ENCODE measurements around the gene P3R3URF. TPM values are rescaled to one million over a fixed set of nuclear protein-coding genes. Genes with fewer than 3 reads are reported as not detected.

The P3R3URF gene
- total RNA-seq, 1 donor from 2014 or later = not detected

DNA sequence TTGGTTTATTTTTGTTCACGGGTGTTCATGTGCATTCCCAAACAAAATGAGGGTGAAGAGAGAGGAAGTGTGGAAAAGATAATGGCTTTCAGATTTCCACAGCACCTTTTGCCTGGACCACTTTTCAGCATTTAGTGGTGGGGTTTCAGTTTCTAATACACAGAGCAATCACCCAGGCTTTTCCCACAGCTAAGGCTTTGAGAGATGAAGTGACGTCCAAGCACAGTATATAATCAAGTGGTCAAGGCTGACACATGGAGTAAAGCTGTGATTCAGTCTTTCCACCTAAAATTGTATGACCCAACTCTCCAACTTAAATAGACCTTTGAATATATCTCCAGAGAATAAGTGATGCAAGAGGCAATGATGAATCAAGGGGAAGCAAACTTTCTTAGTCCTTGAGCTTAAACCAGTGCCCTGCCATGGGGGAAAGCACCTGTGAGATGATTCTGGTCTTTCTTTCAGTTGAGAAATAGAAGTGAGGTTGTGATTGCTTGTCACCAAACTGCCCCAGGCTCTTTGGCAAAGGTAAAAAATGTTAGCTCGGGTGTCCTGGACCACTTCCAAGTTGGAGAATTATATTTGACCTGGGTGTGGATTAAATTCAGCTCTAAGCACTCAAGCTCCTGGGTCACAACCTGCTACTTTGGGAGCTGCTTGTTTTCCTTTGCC is 41.5 kb downstream of the P3R3URF start:
- intact Hi-C loops (cut with micrococcal nuclease) = loop anchor here (5.0 kb wide), 1 partner anchor 332 kb away; the partner anchor contains the start of gene MAST2

DNA sequence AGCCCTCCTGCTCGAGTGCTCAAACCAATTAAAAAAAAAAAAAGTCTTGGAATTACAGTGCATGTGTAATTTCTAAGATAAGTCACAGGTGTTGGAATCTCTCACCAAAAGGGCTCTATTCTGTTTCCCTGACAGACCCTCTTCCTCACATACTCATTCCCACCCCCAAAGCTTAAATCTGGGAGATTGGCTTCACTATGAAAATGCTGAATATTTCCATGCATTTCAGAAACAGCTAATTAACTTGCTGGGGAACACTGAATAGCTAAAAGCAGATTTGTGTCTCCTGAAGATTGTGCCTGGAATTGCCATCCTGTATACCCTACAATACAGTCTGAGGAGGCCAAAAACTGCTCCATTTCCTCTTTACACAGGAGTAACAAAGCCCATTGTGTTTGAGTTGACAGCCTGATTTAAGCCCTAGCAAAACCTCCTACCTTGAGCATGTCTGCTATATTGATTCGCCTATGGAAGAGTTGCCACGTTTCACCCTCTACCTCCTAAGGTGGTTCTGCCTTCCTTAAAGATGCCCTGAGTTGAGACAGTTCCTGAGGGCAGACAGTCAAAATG is 42.4 kb downstream of the P3R3URF start:
- intact Hi-C loops (cut with micrococcal nuclease) = loop anchor here (1.0 to 5.0 kb wide), 9 partner anchors 33 to 551 kb away; partner anchors contain the start of genes GPBP1L1, IPP, MAST2 and POMGNT1

DNA sequence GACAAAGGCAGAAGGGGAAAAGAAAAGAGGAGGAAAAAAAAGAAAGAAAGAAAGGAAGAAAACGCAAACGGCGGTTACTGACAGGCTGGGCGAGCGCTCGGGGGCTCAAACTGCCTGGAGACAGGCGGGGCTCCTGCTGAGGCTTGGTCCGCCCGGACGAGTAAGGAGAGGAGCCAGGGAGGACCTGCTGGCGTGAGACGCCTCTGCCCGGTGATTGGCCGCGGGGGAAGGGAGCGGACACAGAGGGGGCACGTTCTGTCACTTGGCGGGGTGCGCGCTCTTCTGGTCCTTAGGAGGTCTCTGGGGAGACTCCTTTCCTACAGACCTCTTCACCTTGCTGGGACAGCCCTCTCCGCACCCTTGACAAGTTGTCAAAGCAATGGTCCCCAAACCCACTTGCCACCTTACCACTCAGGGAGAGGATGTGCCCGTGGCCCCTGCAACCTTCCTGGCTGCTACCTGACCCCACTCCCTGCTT is 43.1 kb downstream of the P3R3URF start:
- intact Hi-C loops (cut with micrococcal nuclease) = loop anchor here (1.0 to 5.0 kb wide), 9 partner anchors 34 to 550 kb away; partner anchors contain the start of genes GPBP1L1, IPP, MAST2 and POMGNT1

DNA sequence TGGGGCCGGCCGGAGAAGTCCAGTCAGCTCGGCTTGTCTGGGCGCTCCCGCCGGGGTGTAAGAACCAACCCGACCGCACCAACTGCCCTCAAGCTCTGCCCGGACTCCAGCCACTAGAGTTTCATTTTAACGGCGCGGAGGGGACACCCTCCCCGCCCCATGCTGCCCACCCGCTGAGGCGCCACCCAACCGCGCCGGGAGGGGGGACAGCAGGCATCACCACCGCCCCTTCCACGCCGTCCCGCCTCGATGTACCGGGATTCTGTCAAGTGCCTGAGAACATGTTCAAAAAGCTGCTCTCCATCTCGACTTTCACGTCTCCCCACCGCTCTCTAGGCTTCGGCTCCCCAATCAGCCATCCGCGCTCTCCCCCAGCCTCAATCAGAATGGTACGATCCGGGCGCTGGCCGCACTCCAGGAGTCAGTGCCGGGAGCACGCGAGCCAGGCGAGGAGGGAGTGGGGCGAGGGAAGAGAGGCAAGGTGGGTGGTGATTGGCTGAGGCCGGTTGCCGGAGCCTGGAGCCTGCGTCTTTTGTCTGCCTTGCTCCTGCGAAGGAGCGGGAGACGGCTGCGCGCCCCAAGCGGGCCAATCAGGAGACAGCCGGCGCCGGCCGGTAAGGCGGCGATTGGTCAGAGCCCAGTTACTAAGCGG is 43.6 kb downstream of the P3R3URF start, which contains the start of gene PIK3R3:
PIK3R3 (minus strand) TSS at position 101 of the 652 bp plus-strand sequence. CDS start 677 bp downstream, outside the sequence.
- intact Hi-C loops (cut with micrococcal nuclease) = loop anchor here (1.0 to 5.0 kb wide), 9 partner anchors 34 to 549 kb away; partner anchors contain the start of genes GPBP1L1, IPP, MAST2 and POMGNT1

DNA sequence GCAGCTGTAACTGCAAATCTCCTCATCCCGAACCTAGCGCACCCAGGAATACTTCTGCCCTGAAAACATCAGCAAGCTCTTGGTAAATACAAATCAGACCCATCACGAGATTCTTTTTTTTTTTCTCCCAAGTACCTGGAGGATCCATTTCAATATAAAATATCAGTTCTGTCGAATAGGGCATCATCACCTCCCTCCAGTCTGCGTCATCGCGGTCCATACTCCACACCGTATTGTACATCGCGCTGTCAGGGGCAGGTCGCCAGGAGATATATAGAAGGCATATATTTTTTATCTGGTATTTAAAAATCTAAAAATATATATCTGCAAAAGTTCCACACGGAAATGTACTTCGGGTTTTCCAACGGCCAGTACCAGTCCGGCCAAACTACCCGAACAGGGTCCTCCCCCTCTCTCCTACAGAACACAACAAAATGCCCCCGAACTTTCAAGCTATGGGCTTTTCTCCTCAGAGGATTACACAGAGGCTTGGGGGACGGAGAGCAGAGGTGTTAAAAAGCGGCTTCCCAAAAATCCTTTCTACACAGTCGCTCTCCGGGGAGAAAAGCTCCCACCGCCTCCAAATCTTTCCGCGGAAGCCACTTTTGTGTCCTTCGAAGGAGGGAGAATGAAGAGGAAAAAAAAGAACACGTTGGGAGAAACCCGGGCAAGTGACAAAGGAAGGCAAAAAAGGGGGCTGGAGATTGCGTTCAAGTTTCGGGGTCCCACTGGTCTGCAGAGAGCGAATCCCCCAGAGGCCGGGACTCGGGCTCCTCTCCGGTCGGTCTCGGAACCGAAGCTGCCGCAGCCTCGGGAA is 44.4 kb downstream of the P3R3URF start:
- intact Hi-C loops (cut with micrococcal nuclease) = loop anchor here (1.0 to 5.0 kb wide), 4 partner anchors 35 to 445 kb away; partner anchors contain the start of genes GPBP1L1 and MAST2

DNA sequence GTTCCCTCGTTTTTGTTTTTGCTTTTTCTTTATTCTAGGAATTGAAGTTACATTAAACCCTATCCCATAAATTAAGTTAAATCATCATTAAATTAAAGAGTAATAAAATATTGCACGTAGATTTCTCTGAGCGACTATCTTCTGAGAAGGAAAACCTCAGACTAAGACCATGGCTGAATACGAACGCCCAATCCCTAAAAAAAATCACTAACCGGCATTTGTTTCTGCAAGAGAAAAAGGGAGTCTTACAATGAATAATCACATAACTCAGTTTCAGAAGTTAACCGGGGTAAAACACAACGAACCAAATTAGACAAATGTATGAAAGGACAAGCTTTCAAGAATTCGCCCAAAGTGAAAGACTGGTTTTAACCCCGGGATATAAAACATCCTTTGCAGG is 45.2 kb downstream of the P3R3URF start:
- intact Hi-C loops (cut with micrococcal nuclease) = loop anchor here (1.0 to 5.0 kb wide), 2 partner anchors 171 to 329 kb away; partner anchors contain the start of gene MAST2

DNA sequence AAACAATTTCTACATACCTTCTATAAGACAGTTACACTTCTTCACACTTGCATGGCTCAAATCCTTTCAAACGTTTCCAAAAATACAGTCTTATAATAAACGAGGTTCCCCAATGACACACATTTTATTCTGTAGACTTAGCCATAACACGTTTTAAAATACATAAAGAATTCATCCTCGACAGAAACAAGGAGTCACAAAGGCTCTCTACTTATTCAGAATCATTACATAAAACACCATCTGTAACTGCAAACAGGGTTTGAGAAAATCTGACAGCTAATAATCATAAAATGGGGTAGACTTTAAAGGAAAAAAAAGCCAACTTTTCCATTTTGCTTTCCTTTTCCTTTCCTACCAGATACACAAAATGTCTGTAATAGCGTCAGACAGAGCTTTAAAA is 45.7 kb downstream of the P3R3URF start:
- intact Hi-C loops (cut with micrococcal nuclease) = loop anchor here (1.0 to 5.0 kb wide), 2 partner anchors 172 to 328 kb away; partner anchors contain the start of gene MAST2

DNA sequence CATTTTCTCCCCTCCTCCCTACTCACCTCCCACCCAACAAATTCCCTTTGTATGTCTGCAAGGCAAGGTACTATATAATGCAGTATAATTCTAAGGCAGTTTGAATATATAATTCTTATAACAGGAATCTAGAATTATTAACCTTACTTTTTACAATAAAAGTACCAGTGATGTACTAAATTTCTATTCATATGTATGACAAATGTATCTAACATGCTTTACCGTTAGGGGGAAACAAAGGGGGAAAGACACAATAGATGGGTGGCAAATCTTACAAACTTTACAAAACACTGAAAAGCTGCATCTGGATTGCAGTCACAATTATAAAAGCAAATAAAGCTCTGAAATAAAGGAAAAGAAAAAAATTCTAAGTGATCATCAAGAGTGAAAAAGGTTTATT is 46.2 kb downstream of the P3R3URF start:
- intact Hi-C loops (cut with micrococcal nuclease) = loop anchor here (5.0 kb wide), 1 partner anchor 328 kb away; the partner anchor contains the start of gene MAST2

DNA sequence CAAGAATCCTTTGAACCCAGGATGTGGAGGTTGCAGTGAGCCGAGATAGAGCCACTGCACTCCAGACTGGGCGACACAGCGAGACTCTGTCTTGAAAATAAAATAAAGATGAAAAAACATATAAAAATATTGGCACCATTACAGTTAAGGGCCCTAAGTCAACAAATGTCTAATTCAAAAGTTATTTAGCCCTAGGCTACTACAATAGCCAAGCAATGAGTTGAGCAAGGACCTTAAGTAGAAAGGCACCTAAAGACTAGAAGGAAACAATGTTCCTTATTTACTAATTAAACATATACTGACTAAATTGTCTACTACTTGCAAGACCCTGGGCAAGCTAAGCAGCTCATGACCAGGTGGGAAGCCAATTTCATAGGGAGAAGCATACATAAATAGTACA is 47.9 kb downstream of the P3R3URF start:
- intact Hi-C loops (cut with micrococcal nuclease) = no loop called here

Other genes with a start within 250 kb of the P3R3URF start
- 2.6 and 3.8 TPM in 2 replicates for gene PIK3R3, start 43.9 kb downstream of the P3R3URF start, total RNA-seq
- 0.17 TPM in 1 of 2 replicates, not detected in the other for gene TSPAN1, start 1.4 kb downstream of the P3R3URF start, total RNA-seq
- 45.3 and 51.2 TPM in 2 replicates for gene POMGNT1, start 21.9 kb upstream of the P3R3URF start, total RNA-seq
- 0.29 TPM in 2 replicates for gene LURAP1, start 26.8 kb upstream of the P3R3URF start, total RNA-seq
- gene RAD54L, start 71.3 kb upstream of the P3R3URF start, total RNA-seq = 30.9 and 33.3 TPM in 2 replicates
- 53.7 and 56.7 TPM in 2 replicates for gene LRRC41, start 127.1 kb upstream of the P3R3URF start, total RNA-seq
- gene UQCRH, start 127.2 kb upstream of the P3R3URF start, total RNA-seq = 238 and 261 TPM in 2 replicates
- 28.7 and 29.5 TPM in 2 replicates for gene NSUN4, start 164.3 kb upstream of the P3R3URF start, total RNA-seq
- 3.6 and 4.1 TPM in 2 replicates for gene FAAH, start 217.8 kb upstream of the P3R3URF start, total RNA-seq